ENCODE results near the gene PLCG2.

DNA sequence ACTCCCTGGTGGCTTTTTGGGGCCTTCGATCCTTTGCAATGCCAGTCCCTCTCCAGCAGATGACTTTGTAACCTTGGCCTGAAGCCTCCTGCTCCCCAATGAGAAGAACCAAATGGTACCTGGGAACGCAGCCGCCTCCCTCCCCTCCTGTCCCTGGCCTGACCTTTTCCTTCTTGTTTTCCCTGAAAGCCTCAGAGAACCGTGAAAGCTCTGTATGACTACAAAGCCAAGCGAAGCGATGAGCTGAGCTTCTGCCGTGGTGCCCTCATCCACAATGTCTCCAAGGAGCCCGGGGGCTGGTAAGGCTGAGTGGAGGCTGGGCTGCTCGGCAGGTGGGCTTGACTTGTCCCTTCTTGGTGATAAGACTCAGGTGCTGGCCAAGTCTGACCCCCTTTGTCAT is 144.2 kb downstream of the PLCG2 start:
- TF ChIP-seq, protein P1, sequence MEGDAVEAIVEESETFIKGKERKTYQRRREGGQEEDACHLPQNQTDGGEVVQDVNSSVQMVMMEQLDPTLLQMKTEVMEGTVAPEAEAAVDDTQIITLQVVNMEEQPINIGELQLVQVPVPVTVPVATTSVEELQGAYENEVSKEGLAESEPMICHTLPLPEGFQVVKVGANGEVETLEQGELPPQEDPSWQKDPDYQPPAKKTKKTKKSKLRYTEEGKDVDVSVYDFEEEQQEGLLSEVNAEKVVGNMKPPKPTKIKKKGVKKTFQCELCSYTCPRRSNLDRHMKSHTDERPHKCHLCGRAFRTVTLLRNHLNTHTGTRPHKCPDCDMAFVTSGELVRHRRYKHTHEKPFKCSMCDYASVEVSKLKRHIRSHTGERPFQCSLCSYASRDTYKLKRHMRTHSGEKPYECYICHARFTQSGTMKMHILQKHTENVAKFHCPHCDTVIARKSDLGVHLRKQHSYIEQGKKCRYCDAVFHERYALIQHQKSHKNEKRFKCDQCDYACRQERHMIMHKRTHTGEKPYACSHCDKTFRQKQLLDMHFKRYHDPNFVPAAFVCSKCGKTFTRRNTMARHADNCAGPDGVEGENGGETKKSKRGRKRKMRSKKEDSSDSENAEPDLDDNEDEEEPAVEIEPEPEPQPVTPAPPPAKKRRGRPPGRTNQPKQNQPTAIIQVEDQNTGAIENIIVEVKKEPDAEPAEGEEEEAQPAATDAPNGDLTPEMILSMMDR (conservative IDR thresholded peaks at IDR 0.05; ENCODE audit: low read length), result no peak
- no peak for TF ChIP-seq EZH2phosphoT487 (IDR thresholded peaks at IDR 0.05; ENCODE audit: borderline replicate concordance, low read depth, low read length)

Measured in OCI-LY7 (cell line).